Activated CD4-positive, alpha-beta T cell treated with anti-CD3 and anti-CD28 coated beads for 36 hours (primary cell): ENCODE measurements around the gene PLPP6. TPM values are rescaled to one million over a fixed set of nuclear protein-coding genes. Genes with fewer than 3 reads are reported as not detected.

Experiments used
- total RNA-seq, 2 experiments: library from RNA; stranded (reverse); gene quantifications; one replicate each; pipeline ENCODE4 v1.2.3, GENCODE V29; 2021

Gene PLPP6
- total RNA-seq, 2 experiments from 2014 or later, result 4.3 to 5.0 TPM

Other genes starting within 250 kb of the PLPP6 start
- under 1 TPM; 0.18 to 0.23 TPM for gene SLC1A1, start 171.8 kb upstream of the PLPP6 start, total RNA-seq
- under 1 TPM; 0.21 to 0.30 TPM for gene SPATA6L, start 4.2 kb downstream of the PLPP6 start, total RNA-seq
- 1 to 10 TPM; 8.0 to 9.8 TPM for gene CDC37L1, start 17.3 kb downstream of the PLPP6 start, total RNA-seq
- gene AK3, start 78.9 kb downstream of the PLPP6 start, total RNA-seq, result 10 to 100 TPM; 32.6 to 41.0 TPM
- 10 to 100 TPM; 27.0 to 36.4 TPM for gene RCL1, start 130.7 kb downstream of the PLPP6 start, total RNA-seq